OCI-LY7 (cell line): ENCODE results near the gene ZNF519.
"Not testable (repeated sequence)": the region's sequence is repeated elsewhere in the genome, so short reads cannot be mapped to it uniquely, and the experiment has no call there.

ENCODE experiments used
- EZH2phosphoT487 ChIP-seq: fragments of 200-600 bp; sonication (generic); IDR thresholded peaks from 2 replicates; pipeline ENCODE4 v1.6.1; 2018; ENCODE audit warnings: low read depth, borderline replicate concordance, mild to moderate bottlenecking, mixed run types, antibody characterized with exemption, low read length, moderate library complexity, mixed read lengths
- TF ChIP-seq, protein P1 (sequence below): fragments of 200-600 bp; sonication (generic); conservative IDR thresholded peaks from 2 replicates; pipeline ENCODE4 v1.5.1; 2014; ENCODE audit warnings: mild to moderate bottlenecking, antibody characterized with exemption, low read length, moderate library complexity, mixed read lengths

DNA sequence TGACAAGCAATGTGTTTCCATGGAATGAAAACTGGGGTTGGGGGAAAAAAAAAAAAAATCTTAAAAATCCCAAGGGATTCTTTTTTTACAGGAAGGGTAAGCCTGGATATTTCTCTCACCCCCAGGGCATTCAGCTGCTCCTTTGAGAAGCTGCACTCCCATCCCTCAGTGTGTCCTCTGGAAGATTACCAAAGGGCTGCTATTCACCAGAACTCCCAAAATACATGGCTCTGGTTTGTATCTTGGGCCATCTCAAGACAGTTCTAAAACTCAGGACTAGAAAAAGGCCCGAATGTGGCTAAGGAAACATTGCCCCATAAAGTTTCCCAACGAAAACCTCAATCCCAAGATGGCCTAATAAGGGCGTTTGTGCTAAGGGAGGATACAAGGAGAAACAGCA, 1.4 kb downstream of the ZNF519 start:
- TF ChIP-seq, protein P1, sequence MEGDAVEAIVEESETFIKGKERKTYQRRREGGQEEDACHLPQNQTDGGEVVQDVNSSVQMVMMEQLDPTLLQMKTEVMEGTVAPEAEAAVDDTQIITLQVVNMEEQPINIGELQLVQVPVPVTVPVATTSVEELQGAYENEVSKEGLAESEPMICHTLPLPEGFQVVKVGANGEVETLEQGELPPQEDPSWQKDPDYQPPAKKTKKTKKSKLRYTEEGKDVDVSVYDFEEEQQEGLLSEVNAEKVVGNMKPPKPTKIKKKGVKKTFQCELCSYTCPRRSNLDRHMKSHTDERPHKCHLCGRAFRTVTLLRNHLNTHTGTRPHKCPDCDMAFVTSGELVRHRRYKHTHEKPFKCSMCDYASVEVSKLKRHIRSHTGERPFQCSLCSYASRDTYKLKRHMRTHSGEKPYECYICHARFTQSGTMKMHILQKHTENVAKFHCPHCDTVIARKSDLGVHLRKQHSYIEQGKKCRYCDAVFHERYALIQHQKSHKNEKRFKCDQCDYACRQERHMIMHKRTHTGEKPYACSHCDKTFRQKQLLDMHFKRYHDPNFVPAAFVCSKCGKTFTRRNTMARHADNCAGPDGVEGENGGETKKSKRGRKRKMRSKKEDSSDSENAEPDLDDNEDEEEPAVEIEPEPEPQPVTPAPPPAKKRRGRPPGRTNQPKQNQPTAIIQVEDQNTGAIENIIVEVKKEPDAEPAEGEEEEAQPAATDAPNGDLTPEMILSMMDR = not testable (repeated sequence)
- TF ChIP-seq EZH2phosphoT487 = not testable (repeated sequence)
